ENCODE measurements around the gene MEA1.

DNA sequence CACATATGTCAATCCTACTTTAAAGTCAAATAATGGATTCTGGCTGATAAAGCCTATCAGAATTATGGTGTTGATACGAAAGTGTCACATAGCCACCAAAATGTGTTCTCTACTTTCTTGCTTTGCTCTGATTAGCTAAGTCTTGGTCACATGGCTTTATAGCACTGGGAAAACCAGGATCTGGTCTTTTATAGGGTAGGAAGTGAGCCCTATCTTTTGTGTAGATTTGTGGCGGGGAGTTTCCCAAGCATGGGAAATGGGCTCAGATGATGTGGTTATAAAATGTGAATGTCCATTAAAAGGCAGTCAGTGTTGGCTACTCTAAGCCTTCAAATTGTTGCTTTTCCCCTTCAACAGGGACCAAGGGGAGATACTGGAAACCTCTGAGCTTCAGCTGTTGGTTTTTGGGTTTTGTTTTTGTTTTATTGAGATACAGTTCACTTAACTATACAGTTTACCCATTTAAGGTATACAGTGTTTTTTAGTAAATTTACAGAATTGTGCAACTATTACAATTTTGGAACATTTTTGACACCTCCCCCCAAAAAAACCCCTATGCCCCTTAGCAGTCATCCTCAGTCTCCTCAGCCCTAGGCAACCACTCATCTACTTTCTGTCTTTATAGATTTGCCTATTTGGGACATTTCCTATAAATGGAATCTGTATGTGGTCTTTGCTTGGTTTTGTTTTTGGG lies 19.9 kb upstream of the MEA1 start:
- TF ChIP-seq, protein P1, sequence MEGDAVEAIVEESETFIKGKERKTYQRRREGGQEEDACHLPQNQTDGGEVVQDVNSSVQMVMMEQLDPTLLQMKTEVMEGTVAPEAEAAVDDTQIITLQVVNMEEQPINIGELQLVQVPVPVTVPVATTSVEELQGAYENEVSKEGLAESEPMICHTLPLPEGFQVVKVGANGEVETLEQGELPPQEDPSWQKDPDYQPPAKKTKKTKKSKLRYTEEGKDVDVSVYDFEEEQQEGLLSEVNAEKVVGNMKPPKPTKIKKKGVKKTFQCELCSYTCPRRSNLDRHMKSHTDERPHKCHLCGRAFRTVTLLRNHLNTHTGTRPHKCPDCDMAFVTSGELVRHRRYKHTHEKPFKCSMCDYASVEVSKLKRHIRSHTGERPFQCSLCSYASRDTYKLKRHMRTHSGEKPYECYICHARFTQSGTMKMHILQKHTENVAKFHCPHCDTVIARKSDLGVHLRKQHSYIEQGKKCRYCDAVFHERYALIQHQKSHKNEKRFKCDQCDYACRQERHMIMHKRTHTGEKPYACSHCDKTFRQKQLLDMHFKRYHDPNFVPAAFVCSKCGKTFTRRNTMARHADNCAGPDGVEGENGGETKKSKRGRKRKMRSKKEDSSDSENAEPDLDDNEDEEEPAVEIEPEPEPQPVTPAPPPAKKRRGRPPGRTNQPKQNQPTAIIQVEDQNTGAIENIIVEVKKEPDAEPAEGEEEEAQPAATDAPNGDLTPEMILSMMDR (IDR thresholded peaks at IDR 0.05), result no peak
- TF ChIP-seq POLR2A (IDR thresholded peaks at IDR 0.05), result no peak

All from thyroid gland (tissue), 4 donors.